Measurements from ENCODE around the gene ROCK2. TPM values are rescaled to one million over a fixed set of nuclear protein-coding genes. Genes with fewer than 3 reads are reported as not detected.

The ROCK2 gene
- total and polyA plus RNA-seq, 2 of the 13 experiments (the other 11 are each of a cell fraction or from before 2014, with no cell fraction given): 38.1 to 119 TPM

GRCh38 chr2:11344342-11344955 lies at the start of gene ROCK2 (continued):
- no peak for TF ChIP-seq ZNF598 (CRISPR knock-in tag; IDR thresholded peaks at IDR 0.05; ENCODE audit: borderline replicate concordance)
- no peak for TF ChIP-seq ZNF646 (CRISPR knock-in tag; IDR thresholded peaks at IDR 0.05)
- TF ChIP-seq ZNF263 (CRISPR knock-in tag; IDR thresholded peaks at IDR 0.05): peak; percentile 70; the same call in 1 of the 2 replicates
- 0 out of 2 replicates have a peak, but pooled peaks have one; percentile 21 for TF ChIP-seq DZIP1 (CRISPR knock-in tag; IDR thresholded peaks at IDR 0.05)
- peak; percentile 66 for TF ChIP-seq ZFY (CRISPR knock-in tag; IDR thresholded peaks at IDR 0.05)
- TF ChIP-seq ZBTB8A (CRISPR knock-in tag; IDR thresholded peaks at IDR 0.05; ENCODE audit: borderline replicate concordance, low read depth): no peak
- 0 out of 2 replicates have a peak, but pooled peaks have one; percentile 14 for TF ChIP-seq FOXC1 (CRISPR knock-in tag; IDR thresholded peaks at IDR 0.05; ENCODE audit: borderline replicate concordance)
- peak; percentile 80 for TF ChIP-seq MED1 (CRISPR knock-in tag; IDR thresholded peaks at IDR 0.05)
- TF ChIP-seq TBX3 (IDR thresholded peaks at IDR 0.05; ENCODE audit: borderline replicate concordance): no peak
- TF ChIP-seq NFIB (CRISPR knock-in tag; IDR thresholded peaks at IDR 0.05; ENCODE audit: borderline replicate concordance): no peak
- TF ChIP-seq TMF1 (CRISPR knock-in tag; IDR thresholded peaks at IDR 0.05; ENCODE audit: low read depth): 0 out of 2 replicates have a peak, but pooled peaks have one; percentile 22
- TF ChIP-seq TRIM22 (IDR thresholded peaks at IDR 0.05): no peak
- 0 out of 2 replicates have a peak, but pooled peaks have one; percentile 41 for TF ChIP-seq JUNB (CRISPR knock-in tag; IDR thresholded peaks at IDR 0.05; ENCODE audit: borderline replicate concordance)
- TF ChIP-seq ZNF652 (CRISPR knock-in tag; IDR thresholded peaks at IDR 0.05; ENCODE audit: borderline replicate concordance, low read depth): no peak
- TF ChIP-seq ZNF800 (CRISPR knock-in tag; IDR thresholded peaks at IDR 0.05): no peak
- TF ChIP-seq ZMYM3 (CRISPR knock-in tag; IDR thresholded peaks at IDR 0.05): peak; percentile 27; the same call in 1 of the 2 replicates
- peak; percentile 70 for TF ChIP-seq HOXA3 (CRISPR knock-in tag; IDR thresholded peaks at IDR 0.05)

Data from HepG2 (cell line).